Mammary epithelial cell (primary cell): ENCODE data around the gene AUTS2.

Experiments
- CTCF ChIP-seq, 2 donors: IDR thresholded peaks in 1 of 2; conservative IDR thresholded peaks in 1 of 2; 2 replicates each; pipeline ENCODE4 v1.5.1; 2011 to 2012; ENCODE audit warnings: inconsistent platforms in 2 of 2, low read length in 2 of 2, mild to moderate bottlenecking in 2 of 2, control low read depth in 1 of 2, low read depth in 1 of 2; ENCODE audit not compliant: insufficient read depth in 1 of 2; ENCODE audit errors: extremely low read depth in 1 of 2
- EZH2 ChIP-seq: IDR thresholded peaks from 2 replicates; pipeline ENCODE4 v1.6.1; 2012; ENCODE audit warnings: low read length, inconsistent platforms, borderline replicate concordance

- TF ChIP-seq CTCF (conservative IDR thresholded peaks at IDR 0.05 in 1 of 2, IDR thresholded peaks at IDR 0.05 in 1 of 2; ENCODE audit: extremely low read depth in 1 of 2, insufficient read depth in 1 of 2, low read depth in 1 of 2, low read length in 2 of 2), result no peak
- TF ChIP-seq EZH2, result no peak
Observed at GRCh38 chr7:70259502-70259901, 661.2 kb downstream of the AUTS2 start.
